ENCODE results near the gene BMERB1.

BMERB1 gene

DNA sequence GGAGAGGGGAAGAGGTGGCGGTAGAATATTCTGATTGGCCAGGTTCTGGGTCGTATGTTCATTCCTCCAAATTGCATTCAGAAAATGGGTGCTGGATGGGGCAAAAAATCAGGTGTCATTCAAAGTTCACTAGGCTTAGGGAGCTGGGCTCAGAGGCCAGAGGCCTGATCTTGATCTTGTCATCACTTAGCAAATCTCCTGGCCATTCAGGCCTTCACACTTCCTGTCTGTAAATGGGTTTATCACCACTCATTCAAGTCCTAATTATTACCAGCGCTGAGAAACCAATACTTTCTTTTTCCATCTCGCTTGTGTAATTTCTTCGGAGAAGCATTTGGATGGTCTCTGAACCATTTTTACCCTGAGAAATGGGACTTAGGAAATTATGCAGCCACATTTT is 50.8 kb downstream of the BMERB1 start:
- no peak overlapping the region for H3K4me3 ChIP-seq (replicated peaks in 1 of 2; ENCODE audit: low read depth in 2 of 2, low read length in 2 of 2)
- no peak for DNase-seq (ENCODE audit: low read depth in 2 of 2)
- TF ChIP-seq, protein P1, sequence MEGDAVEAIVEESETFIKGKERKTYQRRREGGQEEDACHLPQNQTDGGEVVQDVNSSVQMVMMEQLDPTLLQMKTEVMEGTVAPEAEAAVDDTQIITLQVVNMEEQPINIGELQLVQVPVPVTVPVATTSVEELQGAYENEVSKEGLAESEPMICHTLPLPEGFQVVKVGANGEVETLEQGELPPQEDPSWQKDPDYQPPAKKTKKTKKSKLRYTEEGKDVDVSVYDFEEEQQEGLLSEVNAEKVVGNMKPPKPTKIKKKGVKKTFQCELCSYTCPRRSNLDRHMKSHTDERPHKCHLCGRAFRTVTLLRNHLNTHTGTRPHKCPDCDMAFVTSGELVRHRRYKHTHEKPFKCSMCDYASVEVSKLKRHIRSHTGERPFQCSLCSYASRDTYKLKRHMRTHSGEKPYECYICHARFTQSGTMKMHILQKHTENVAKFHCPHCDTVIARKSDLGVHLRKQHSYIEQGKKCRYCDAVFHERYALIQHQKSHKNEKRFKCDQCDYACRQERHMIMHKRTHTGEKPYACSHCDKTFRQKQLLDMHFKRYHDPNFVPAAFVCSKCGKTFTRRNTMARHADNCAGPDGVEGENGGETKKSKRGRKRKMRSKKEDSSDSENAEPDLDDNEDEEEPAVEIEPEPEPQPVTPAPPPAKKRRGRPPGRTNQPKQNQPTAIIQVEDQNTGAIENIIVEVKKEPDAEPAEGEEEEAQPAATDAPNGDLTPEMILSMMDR (IDR thresholded peaks at IDR 0.05; ENCODE audit: low read depth, low read length), result no peak

DNA sequence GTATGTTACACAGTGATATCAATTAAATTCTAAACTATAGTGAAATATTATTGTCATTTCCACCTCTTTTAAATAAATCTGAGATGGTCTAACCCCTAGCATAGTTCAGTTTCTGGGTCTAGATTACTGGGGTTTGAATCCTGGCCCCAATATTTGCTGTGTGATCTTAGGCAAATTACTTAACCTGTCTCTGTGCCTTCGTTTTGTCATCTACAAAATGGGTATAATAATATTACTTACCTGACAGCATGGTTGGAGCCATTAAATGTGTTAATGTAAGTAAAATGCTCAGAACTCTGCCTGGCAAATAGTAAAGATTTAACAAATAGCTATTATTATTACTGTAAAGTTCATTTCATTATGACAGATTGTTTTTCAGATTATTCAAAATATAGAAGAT is 52.3 kb downstream of the BMERB1 start:
- DNase-seq (ENCODE audit: low read depth in 2 of 2), result no peak
- TF ChIP-seq, protein P1 (IDR thresholded peaks at IDR 0.05; ENCODE audit: low read depth, low read length), result no peak
- no peak overlapping the region for H3K4me3 ChIP-seq (replicated peaks in 1 of 2; ENCODE audit: low read depth in 2 of 2, low read length in 2 of 2)

DNA sequence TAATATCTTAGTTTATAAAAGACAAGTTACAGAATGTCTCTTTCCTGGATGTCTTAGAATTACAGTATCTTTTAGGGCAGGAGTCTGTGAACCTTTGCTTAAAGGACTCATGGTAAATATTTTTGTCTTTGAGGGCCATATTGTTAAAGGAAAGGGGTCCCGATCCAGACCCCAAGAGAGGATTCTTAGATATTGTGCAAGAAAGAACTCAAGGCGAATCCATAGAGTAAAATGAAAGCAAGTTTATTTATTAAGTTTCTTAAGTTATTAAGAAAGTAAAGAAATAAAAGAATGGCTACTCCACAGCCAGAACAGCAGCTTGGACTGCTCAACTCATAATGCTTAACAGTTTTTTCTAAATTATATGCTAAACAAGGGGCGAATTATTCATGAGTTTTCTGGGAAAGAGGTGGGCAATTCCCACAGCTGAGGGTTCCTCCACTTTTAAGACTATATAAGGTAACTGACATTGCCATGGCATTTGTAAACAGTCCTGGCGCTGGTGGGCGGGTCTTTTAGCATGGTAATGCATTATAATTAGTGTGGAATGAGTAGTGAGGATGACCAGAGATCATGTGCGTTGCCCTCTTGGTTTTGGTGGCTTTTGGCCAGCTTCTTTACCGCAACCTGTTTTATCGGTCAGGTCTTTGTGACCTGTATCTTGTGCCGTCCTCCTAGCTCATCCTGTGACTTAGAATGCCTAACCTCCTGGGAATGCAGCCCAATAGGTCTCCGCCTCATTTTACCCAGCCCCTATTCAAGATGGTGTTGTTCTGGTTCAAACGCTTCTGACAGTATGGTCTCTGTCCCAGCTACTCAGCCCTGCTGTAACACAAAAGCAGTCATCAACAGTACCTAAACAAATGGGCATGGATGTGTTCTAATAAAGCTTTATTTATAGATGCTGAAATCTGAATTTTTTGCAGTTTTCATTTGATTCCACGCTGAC is 53.2 kb downstream of the BMERB1 start:
- H3K4me3 ChIP-seq (replicated peaks in 1 of 2; ENCODE audit: low read depth in 2 of 2, low read length in 2 of 2), result no peak overlapping the region
- TF ChIP-seq, protein P1 (IDR thresholded peaks at IDR 0.05; ENCODE audit: low read depth, low read length), result no peak
- no peak for DNase-seq (ENCODE audit: low read depth in 2 of 2)

DNA sequence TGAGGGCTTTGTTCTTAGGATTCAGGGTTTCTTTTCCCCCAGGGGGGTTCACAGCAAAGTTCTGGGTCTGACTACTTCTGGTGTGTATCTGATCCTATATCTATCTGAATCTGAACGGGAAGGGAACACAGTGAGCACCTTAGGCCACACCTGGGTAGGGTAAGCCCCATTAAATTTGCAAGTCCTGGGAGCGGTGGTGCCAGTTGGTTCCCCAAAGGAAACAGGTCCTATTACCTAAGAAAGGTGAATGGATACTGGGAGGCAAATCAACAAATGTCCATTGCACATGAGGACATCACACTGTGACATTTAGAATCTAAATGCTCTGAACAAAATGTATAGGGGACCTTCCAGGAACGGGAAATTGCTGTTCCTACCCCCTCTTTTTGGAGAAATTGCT is 54.6 kb downstream of the BMERB1 start:
- no peak for DNase-seq (ENCODE audit: low read depth in 2 of 2)
- no peak overlapping the region for H3K4me3 ChIP-seq (replicated peaks in 1 of 2; ENCODE audit: low read depth in 2 of 2, low read length in 2 of 2)
- TF ChIP-seq, protein P1 (IDR thresholded peaks at IDR 0.05; ENCODE audit: low read depth, low read length), result no peak

DNA sequence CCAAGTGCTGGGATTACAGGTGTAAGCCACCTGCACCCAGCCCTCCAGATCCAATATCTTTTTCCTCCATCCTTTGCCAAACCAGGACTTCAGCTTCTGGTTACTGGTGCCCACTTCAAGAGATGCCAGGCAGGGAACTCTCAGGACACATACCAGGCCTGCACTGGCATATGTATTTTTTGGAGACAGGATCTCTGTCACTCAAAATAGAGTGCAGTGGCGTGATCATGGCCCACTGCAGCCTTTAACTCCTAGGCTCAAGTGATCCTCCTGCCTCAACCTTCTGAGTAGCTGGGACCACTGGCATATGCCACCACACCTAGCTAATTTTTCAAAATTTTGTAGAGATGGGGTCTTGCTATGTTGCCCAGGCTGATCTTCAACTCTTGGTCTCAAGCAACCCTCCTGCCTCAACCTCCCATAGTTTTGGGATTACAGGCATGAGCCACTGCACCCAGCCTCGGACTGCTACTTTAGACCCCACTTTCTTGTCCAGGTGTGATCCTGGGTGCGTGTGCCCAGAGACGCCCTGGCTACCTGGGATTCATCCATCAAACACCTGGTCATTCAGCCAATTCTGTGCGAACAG is 55.8 kb downstream of the BMERB1 start:
- TF ChIP-seq, protein P1 (IDR thresholded peaks at IDR 0.05; ENCODE audit: low read depth, low read length), result no peak
- DNase-seq (ENCODE audit: low read depth in 2 of 2), result no peak
- no peak overlapping the region for H3K4me3 ChIP-seq (replicated peaks in 1 of 2; ENCODE audit: low read depth in 2 of 2, low read length in 2 of 2)

DNA sequence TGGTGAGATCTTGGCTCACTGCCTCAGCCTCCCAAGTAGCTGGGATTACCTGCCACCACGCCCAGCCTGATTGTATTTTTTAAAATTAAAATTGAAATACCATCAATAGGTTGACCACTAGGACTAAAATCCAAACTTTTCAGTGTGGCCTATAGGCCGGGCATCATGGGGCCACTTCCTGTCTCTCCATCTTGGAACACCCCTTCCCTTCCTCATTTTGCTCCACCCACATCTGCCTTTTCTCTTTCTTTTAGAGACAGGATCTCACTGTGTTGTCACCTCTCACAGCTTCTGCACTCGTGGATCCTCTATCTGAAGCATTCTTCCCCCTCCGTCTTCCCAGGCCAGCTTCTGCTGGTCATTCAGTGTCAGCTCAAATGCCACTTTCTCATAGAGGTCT is 57.0 kb downstream of the BMERB1 start:
- no peak overlapping the region for H3K4me3 ChIP-seq (replicated peaks in 1 of 2; ENCODE audit: low read depth in 2 of 2, low read length in 2 of 2)
- TF ChIP-seq, protein P1 (IDR thresholded peaks at IDR 0.05; ENCODE audit: low read depth, low read length), result no peak
- DNase-seq (ENCODE audit: low read depth in 2 of 2), result no peak

Data from cardiac fibroblast (primary cell).